HG02943 (cell line): ENCODE data around the gene PISD.
A peak's percentile ranks its signal among the peaks of the same experiment; 100 is the strongest.

Experiments
- ATAC-seq: cut with Tn5 transposase; IDR thresholded peaks from one replicate; pipeline ENCODE4 v1.9.1; 2021; ENCODE audit warnings: mild to moderate bottlenecking, low read depth, moderate library complexity; ENCODE audit not compliant: unreplicated experiment

PISD gene

GRCh38 chr22:31653944-31654343 is 8.1 kb downstream of the PISD start:
- ATAC-seq, result no peak

- ATAC-seq, result no peak
Observed at GRCh38 chr22:31652911-31653684, 8.9 kb downstream of the PISD start.

- no peak for ATAC-seq
Observed at GRCh38 chr22:31652088-31652487, 9.9 kb downstream of the PISD start.

- no peak for ATAC-seq
Observed at GRCh38 chr22:31651664-31652063, 10.4 kb downstream of the PISD start.

GRCh38 chr22:31650391-31650790 is 11.6 kb downstream of the PISD start:
- ATAC-seq, result no peak

- no peak for ATAC-seq
Observed at GRCh38 chr22:31647523-31648320, 14.3 kb downstream of the PISD start.

- no peak for ATAC-seq
Observed at GRCh38 chr22:31647066-31647465, 14.9 kb downstream of the PISD start.

- ATAC-seq, result no peak
Observed at GRCh38 chr22:31646186-31647019, 15.6 kb downstream of the PISD start.

GRCh38 chr22:31639436-31640039 is 22.5 kb downstream of the PISD start:
- ATAC-seq, result no peak

GRCh38 chr22:31637891-31638618 is 24.0 kb downstream of the PISD start:
- no peak for ATAC-seq

- peak; percentile 51 for ATAC-seq
Observed at GRCh38 chr22:31637447-31637890, 24.5 kb downstream of the PISD start.

GRCh38 chr22:31635638-31636306 is 26.2 kb downstream of the PISD start:
- ATAC-seq, result no peak

- no peak for ATAC-seq
Observed at GRCh38 chr22:31631436-31631835, 30.6 kb downstream of the PISD start.

- ATAC-seq, result peak; percentile 63
Observed at GRCh38 chr22:31630331-31631329, 31.4 kb downstream of the PISD start.

- no peak for ATAC-seq
Observed at GRCh38 chr22:31629741-31630184, 32.3 kb downstream of the PISD start.

GRCh38 chr22:31628969-31629708 is 32.9 kb downstream of the PISD start:
- ATAC-seq, result no peak

GRCh38 chr22:31628362-31628761 is 33.7 kb downstream of the PISD start:
- ATAC-seq, result no peak
